ENCODE results near the gene PEX7. TPM values are rescaled to one million over a fixed set of nuclear protein-coding genes. Genes with fewer than 3 reads are reported as not detected.

PEX7 gene
- total and polyA plus RNA-seq, 2 experiments from 2014 or later = 11.8 to 13.5 TPM

- ATAC-seq (no peak), DNase-seq (ENCODE audit: low spot score) (no peak)
- Mint-ChIP-seq H3K4me1 (peaks cover 14% of the 10 kb centered on the region; the same call in 2 of the 3 replicates), H3K9me3 (no peaks in the 10 kb centered on the region), H3K27me3 (ENCODE audit: insufficient read depth, low read depth, poor library complexity) (no peaks in the 10 kb centered on the region), H3K27ac (no peak overlapping the region), H3K36me3 (ENCODE audit: low read depth) (no peaks in the 10 kb centered on the region), H3K4me3 (no peak overlapping the region)
- Histone ChIP-seq H3K36me3 (ENCODE audit: insufficient read depth) (no peaks in the 10 kb centered on the region), H3K27ac (ENCODE audit: low read depth) (no peak overlapping the region), H3F3A (replicated peaks; ENCODE audit: low read depth) (no peaks in the 10 kb centered on the region), H3K27me3 (ENCODE audit: insufficient read depth) (no peaks in the 10 kb centered on the region), H3K9me2 (ENCODE audit: insufficient read depth) (no peaks in the 10 kb centered on the region), H3K4me1 (ENCODE audit: insufficient read depth) (0 out of 2 replicates have a peak, but pooled peaks cover 4% of the 10 kb centered on the region), H3K4me3 (no peak overlapping the region), H3K4me2 (no peak overlapping the region), H4K20me1 (replicated peaks; ENCODE audit: insufficient read depth) (no peaks in the 10 kb centered on the region), H2AFZ (peak overlapping the region; percentile 60; the same call in 1 of the 2 replicates), H3K79me2 (replicated peaks; ENCODE audit: insufficient read depth) (no peaks in the 10 kb centered on the region)
- no peak for TF ChIP-seq EZH2 (IDR thresholded peaks at IDR 0.05; ENCODE audit: low read depth, unreplicated experiment)
- TF ChIP-seq, protein P1, sequence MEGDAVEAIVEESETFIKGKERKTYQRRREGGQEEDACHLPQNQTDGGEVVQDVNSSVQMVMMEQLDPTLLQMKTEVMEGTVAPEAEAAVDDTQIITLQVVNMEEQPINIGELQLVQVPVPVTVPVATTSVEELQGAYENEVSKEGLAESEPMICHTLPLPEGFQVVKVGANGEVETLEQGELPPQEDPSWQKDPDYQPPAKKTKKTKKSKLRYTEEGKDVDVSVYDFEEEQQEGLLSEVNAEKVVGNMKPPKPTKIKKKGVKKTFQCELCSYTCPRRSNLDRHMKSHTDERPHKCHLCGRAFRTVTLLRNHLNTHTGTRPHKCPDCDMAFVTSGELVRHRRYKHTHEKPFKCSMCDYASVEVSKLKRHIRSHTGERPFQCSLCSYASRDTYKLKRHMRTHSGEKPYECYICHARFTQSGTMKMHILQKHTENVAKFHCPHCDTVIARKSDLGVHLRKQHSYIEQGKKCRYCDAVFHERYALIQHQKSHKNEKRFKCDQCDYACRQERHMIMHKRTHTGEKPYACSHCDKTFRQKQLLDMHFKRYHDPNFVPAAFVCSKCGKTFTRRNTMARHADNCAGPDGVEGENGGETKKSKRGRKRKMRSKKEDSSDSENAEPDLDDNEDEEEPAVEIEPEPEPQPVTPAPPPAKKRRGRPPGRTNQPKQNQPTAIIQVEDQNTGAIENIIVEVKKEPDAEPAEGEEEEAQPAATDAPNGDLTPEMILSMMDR (conservative IDR thresholded peaks at IDR 0.05; ENCODE audit: low read depth in 2 of 2) = no peak
- TF ChIP-seq, protein P2, sequence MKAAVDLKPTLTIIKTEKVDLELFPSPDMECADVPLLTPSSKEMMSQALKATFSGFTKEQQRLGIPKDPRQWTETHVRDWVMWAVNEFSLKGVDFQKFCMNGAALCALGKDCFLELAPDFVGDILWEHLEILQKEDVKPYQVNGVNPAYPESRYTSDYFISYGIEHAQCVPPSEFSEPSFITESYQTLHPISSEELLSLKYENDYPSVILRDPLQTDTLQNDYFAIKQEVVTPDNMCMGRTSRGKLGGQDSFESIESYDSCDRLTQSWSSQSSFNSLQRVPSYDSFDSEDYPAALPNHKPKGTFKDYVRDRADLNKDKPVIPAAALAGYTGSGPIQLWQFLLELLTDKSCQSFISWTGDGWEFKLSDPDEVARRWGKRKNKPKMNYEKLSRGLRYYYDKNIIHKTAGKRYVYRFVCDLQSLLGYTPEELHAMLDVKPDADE (IDR thresholded peaks at IDR 0.05) = no peak
- no peak for TF ChIP-seq CREB1 (CRISPR knock-in tag; IDR thresholded peaks at IDR 0.05; ENCODE audit: low read depth)
- no peak for TF ChIP-seq JUNB (IDR thresholded peaks at IDR 0.05; ENCODE audit: unreplicated experiment)
These were observed 49.0 kb upstream of the PEX7 start for GRCh38 chr6:136773473-136773796.

- H3K9me2 ChIP-seq (ENCODE audit: insufficient read depth) = no peaks in the 10 kb centered on the region
- H3K36me3 ChIP-seq (ENCODE audit: insufficient read depth) = no peaks in the 10 kb centered on the region
- no peak for DNase-seq (ENCODE audit: low spot score)
- H3K27ac ChIP-seq (ENCODE audit: low read depth) = no peak overlapping the region
- H3K4me3 ChIP-seq = no peak overlapping the region
- peaks cover 14% of the 10 kb centered on the region; the same call in 2 of the 3 replicates for H3K4me1 Mint-ChIP-seq
- no peak overlapping the region for H3K4me3 Mint-ChIP-seq
- no peak overlapping the region for H3K4me2 ChIP-seq
- no peaks in the 10 kb centered on the region for H3K27me3 ChIP-seq (ENCODE audit: insufficient read depth)
- H3K36me3 Mint-ChIP-seq (ENCODE audit: low read depth) = no peaks in the 10 kb centered on the region
- no peak overlapping the region for H2AFZ ChIP-seq
- H4K20me1 ChIP-seq (replicated peaks; ENCODE audit: insufficient read depth) = no peaks in the 10 kb centered on the region
- no peaks in the 10 kb centered on the region for H3K9me3 Mint-ChIP-seq
- H3K4me1 ChIP-seq (ENCODE audit: insufficient read depth) = 0 out of 2 replicates have a peak, but pooled peaks cover 4% of the 10 kb centered on the region
- no peak for TF ChIP-seq CREB1 (CRISPR knock-in tag; IDR thresholded peaks at IDR 0.05; ENCODE audit: low read depth)
- TF ChIP-seq POLR2AphosphoS5 (IDR thresholded peaks at IDR 0.05; ENCODE audit: low read depth) = no peak
- no peak for TF ChIP-seq EZH2 (IDR thresholded peaks at IDR 0.05; ENCODE audit: low read depth, unreplicated experiment)
- TF ChIP-seq JUNB (IDR thresholded peaks at IDR 0.05; ENCODE audit: unreplicated experiment) = no peak
- no peak for TF ChIP-seq NANOG (IDR thresholded peaks at IDR 0.05; ENCODE audit: borderline replicate concordance)
- H3F3A ChIP-seq (replicated peaks; ENCODE audit: low read depth) = no peaks in the 10 kb centered on the region
- no peak for ATAC-seq
- H3K79me2 ChIP-seq (replicated peaks; ENCODE audit: insufficient read depth) = no peaks in the 10 kb centered on the region
- H3K27me3 Mint-ChIP-seq (ENCODE audit: insufficient read depth, low read depth, poor library complexity) = no peaks in the 10 kb centered on the region
- H3K27ac Mint-ChIP-seq = no peak overlapping the region; the same call in 1 of the 2 replicates
These were observed 48.0 kb upstream of the PEX7 start for GRCh38 chr6:136774228-136775041.
